Mesangial cell (primary cell): ENCODE measurements around the gene EML6. TPM values are rescaled to one million over a fixed set of nuclear protein-coding genes. Genes with fewer than 3 reads are reported as not detected.

Experiments
- total RNA-seq: library from RNA; depleted of rRNA; stranded (reverse); fragments of >200 nt; gene quantifications from 2 replicates; pipeline ENCODE4 v1.2.3, GENCODE V29; 2015

EML6 gene
- total RNA-seq = 0.16 and 5.5 TPM in 2 replicates

GRCh38 chr2:54723131-54723995, at the start of gene EML6:
TSS of gene EML6 (plus strand) at chr2:54723662. CDS start at chr2:54725062, 1,400 bp downstream.

